GM19043 (cell line): ENCODE data around the gene CTBP2.

Source experiments
- ATAC-seq: cut with Tn5 transposase; IDR thresholded peaks from one replicate; pipeline ENCODE4 v1.9.1; 2021; ENCODE audit warnings: low read depth; ENCODE audit not compliant: unreplicated experiment

Gene CTBP2

DNA sequence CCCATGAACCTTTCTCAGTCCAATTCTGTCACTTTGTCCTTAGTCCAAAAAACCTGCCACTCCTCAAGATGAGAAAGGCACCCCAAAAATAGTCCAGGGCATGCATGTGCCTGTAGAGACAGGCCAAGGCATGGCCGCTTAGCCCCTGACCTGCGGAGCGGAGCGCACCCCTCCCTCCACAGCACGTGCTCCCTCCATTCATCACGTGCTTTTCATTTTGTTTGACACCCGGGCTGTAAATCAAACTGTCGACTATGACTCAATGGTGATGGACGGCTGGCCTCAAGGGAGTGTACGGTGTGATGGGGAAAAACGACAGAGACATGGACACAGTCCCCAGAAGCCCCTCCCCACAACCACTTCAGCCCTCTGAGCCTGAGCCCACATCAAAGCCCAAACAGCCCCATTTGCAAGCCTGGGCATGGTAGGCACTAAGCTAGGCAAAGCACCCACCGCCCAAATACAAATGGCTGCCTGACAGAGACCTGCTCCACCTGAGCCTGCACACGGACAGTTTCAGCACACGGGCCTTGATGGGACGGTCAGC, 127.8 kb downstream of the CTBP2 start:
- no peak for ATAC-seq

- ATAC-seq: no peak
Observed at GRCh38 chr10:125030567-125031197, 129.7 kb downstream of the CTBP2 start.

- no peak for ATAC-seq
Observed at GRCh38 chr10:125029584-125030242, 130.7 kb downstream of the CTBP2 start.

DNA sequence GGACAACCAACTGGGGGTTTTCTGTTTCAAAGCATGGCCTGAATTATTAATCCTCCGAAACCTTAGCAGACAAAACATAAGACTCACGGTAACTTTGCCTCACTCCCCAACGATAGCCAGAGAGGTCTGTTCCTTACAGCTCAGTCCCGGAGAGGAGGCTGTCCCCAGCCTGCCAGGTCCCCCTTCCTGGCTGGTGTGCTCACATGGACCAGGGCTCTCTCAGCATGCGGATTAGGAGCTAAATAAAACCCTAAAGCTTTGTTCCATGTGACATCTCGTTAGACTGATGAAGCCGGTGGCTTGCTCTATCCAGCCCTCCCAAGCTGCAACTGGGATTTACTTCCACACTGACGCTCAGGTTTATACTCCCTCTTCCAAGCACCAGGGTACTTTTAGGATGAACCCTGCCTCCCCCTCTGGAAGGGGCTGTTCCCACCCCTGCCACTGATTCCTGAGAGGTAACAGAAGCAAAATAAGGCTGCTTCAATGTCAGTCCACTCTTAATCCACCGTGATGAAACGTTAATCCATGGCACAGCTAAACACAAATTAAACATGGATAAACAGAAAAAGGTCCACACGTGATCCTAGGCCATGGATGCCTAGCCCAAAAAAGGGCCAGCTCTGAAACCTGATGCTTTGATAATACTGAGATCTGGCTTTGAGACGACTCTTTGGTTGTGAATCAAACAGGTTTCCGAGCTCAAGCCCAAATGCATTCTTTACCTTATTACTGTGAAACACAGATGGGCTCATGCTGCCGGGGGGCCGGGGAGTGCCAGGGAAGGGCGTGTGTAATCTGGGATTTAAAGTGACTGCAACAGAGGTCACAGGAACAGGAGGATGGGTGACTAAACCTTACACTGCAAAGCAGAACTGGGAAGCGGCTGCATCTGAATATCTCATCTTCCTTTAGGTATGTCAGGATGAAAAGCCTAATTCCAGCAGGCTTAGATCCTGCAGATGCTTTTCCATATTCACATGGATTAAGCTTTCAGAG, 132.2 kb downstream of the CTBP2 start:
- ATAC-seq: no peak

GRCh38 chr10:125026974-125027735, 133.2 kb downstream of the CTBP2 start:
- ATAC-seq: no peak

GRCh38 chr10:125026036-125026931, 134.1 kb downstream of the CTBP2 start:
- ATAC-seq: no peak

DNA sequence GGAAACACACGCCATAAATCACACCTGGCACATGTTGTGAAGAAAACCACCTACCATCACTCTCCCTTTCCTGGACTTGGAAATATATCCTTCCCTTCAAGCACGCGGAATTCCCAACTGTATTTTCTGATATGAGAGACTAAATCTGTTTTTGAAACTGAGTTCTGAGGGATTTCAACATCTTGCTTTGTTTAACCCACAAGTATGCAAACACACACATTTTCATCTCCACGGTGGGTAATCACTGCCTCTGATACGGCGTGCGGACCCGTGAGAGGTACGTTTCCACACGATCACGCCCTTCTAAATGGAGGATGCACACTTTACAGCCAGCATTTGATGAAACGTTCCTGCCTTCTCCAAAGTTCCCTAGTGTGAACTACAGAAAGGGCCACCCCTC, 135.0 kb downstream of the CTBP2 start:
- ATAC-seq: no peak

DNA sequence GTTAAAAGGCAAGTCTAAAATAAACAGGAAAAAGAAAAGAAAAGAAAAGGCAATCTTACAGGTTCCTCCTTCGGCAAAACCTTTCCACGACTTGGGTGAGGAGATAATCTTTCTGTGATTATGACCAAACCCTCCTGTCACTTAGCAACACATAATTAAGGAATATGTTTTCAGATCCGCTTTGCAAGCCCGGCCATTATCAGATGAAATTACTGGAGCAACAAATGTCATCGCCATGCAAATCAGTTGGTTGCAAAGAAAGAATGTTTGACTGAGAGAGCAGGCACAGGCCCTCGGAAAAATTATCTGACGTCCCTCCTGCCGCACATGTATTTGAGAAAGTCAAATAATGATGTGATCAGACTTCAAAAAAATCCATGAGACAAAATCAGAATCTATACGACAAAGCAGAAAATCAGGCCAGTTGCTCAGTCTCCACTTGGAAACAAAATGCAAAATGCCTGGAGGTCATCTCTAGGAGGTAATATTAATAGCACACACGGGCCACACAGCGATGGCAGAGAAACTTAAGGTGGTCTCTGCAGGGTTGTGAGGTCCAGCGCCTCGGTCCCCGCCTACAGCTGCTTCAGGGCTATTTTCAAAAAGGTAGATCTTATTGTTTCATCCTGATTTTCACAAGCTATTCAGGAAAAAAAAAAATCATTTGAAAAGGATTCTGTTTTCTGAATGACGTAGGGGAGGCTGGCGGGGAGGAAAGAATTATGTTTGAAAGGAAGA, 135.7 kb downstream of the CTBP2 start:
- ATAC-seq: no peak

GRCh38 chr10:125023862-125024496, 136.4 kb downstream of the CTBP2 start:
- ATAC-seq: no peak

GRCh38 chr10:125023255-125023654, 137.1 kb downstream of the CTBP2 start:
- no peak for ATAC-seq

GRCh38 chr10:125022671-125023070, 137.7 kb downstream of the CTBP2 start:
- ATAC-seq: no peak

- no peak for ATAC-seq
Observed at GRCh38 chr10:125021686-125022344, 138.5 kb downstream of the CTBP2 start.

DNA sequence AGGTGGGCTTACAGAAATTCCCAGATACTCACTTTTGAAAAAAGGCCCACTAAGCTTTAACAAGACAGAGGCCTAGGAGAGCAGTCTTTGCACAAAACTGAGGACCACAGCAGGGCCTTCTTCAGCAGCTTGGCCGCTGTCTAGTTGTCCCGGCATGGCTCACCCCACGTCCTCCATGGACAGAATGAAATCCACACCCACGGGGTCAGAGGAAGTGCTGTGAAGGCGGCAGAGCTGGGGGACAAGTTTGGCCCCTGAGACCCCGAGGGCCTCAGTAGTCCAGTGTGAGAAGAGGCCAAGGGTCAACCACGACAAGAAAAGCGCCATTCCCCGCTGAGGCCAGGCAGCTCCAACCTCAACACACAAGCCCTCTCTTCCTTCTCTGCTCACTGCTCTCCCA, 139.5 kb downstream of the CTBP2 start:
- no peak for ATAC-seq

- ATAC-seq: no peak
Observed at GRCh38 chr10:125020386-125020785, 140.0 kb downstream of the CTBP2 start.

DNA sequence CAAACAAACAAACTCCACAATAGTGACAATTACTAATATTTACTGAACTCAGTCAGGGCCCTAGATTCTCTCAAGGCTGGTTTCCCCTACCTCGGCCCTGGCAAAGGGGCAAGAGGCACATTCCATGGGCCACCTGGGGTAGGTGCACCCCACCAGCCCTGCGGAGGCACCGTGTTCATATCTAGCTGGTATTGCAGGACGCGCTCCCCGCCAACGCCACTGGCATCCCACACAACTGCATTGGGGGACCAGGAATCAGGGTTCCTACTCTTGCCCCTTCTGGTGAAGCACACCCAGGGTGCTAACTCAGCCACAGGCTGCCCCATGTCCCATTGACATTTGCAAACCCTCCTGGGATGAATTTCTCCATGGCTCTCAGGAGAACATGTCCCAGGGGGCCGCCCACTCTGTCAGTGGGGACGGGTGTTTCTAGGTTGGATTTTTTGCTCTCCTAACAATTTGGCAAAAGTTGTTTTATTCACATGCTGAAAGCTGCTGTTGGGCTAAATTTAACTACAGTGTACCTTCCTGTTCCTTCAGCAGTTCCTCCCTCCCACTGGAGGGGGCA, 141.7 kb downstream of the CTBP2 start:
- ATAC-seq: no peak

GRCh38 chr10:125017547-125018298, 142.6 kb downstream of the CTBP2 start:
- no peak for ATAC-seq
